GM03348 (cell line): Measurements from ENCODE around the gene AJUBA.
A peak's percentile ranks its signal among the peaks of the same experiment; 100 is the strongest.

Experiments used
- DNase-seq: peaks from one replicate; pipeline ENCODE4 v3.0.0; 2012; ENCODE audit warnings: low spot score

The AJUBA gene

GRCh38 chr14:22935156-22935555 is 47.2 kb downstream of the AJUBA start:
- DNase-seq: no peak

- DNase-seq: no peak
Measured at GRCh38 chr14:22932146-22932545, 50.2 kb downstream of the AJUBA start.

- DNase-seq: no peak
Measured at GRCh38 chr14:22929961-22930364, 52.4 kb downstream of the AJUBA start.

- DNase-seq: peak; percentile 97
Measured at GRCh38 chr14:22929104-22929960, 53.0 kb downstream of the AJUBA start, which contains the start of gene PRMT5. Gene PRMT5, minus strand, starts transcription at chr14:22929376. Its CDS starts 15 bp downstream, at chr14:22929361.

- DNase-seq: no peak
Measured at GRCh38 chr14:22928237-22929103, 53.9 kb downstream of the AJUBA start.

- no peak for DNase-seq
Measured at GRCh38 chr14:22926316-22926715, 56.0 kb downstream of the AJUBA start.

- no peak for DNase-seq
Measured at GRCh38 chr14:22925513-22925912, 56.8 kb downstream of the AJUBA start.

- DNase-seq: no peak
Measured at GRCh38 chr14:22923746-22924145, 58.6 kb downstream of the AJUBA start.

- no peak for DNase-seq
Measured at GRCh38 chr14:22922294-22922693, 60.1 kb downstream of the AJUBA start.
